ENCODE measurements around the gene HDAC7.

Gene HDAC7

GRCh38 chr12:47757840-47758583 is 61.7 kb downstream of the HDAC7 start:
- DNase-seq: no peak

DNA sequence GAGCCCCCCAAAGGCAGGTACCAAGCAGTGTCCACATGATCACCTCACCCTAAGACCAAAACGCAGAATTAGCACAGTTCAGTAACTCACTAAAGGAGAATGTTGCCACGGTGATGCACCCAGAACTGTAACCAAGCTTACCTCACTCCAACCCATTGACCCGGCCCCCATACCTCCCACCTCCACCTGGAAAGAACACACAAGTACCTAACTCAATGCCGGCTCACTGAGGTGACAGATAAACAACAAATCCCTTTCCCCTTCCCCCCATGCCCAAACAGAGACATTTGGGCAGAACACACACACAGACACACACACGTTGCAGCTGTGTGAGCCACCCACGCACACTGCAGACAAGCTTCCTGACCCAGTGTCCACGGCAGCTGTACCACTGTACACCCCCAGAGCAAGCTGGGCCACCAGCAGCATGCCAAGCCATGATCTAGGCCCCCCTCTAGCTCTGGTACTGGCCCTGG is 62.3 kb downstream of the HDAC7 start:
- DNase-seq: no peak

- no peak for DNase-seq
Measured at GRCh38 chr12:47755655-47756562, 63.8 kb downstream of the HDAC7 start.

DNA sequence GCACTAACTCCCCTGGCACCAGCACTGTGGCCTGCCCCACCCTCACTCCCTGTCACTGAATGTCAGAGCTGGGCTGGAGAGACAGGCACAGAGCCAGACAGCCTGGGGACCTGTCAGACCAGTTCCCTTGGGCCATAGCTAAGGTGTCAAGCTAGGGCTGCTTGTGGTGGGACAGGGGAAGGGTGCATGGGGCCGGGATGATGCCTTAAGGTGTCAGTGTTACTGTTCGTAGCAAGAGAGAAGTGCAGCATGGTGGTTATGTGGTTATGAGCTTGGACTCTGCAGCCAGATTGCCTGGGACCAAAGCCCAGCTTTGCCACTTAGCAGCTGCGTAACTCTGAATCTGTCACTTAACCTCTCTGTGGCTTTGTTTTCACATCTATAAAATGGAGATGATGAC is 64.8 kb downstream of the HDAC7 start:
- DNase-seq: no peak

DNA sequence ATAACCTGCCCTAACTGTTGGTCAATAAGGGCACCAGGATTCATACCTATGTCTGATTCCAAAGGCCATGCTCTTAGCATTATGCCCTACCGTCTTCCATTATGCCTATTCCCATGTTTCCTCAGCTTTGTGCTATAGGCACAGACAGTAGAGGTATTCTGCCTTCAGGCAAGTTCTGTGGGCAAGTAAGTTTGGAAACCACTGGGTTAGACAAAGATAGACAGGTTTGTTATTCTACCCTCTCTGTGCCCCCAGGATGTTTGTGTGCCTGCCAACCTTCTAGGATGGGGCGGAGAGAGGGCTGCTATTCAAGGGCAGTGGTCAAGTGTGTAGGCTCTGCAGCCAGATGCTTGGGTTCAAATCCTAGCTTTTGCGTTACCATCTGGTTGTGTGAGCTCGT is 65.6 kb downstream of the HDAC7 start:
- DNase-seq: no peak

DNA sequence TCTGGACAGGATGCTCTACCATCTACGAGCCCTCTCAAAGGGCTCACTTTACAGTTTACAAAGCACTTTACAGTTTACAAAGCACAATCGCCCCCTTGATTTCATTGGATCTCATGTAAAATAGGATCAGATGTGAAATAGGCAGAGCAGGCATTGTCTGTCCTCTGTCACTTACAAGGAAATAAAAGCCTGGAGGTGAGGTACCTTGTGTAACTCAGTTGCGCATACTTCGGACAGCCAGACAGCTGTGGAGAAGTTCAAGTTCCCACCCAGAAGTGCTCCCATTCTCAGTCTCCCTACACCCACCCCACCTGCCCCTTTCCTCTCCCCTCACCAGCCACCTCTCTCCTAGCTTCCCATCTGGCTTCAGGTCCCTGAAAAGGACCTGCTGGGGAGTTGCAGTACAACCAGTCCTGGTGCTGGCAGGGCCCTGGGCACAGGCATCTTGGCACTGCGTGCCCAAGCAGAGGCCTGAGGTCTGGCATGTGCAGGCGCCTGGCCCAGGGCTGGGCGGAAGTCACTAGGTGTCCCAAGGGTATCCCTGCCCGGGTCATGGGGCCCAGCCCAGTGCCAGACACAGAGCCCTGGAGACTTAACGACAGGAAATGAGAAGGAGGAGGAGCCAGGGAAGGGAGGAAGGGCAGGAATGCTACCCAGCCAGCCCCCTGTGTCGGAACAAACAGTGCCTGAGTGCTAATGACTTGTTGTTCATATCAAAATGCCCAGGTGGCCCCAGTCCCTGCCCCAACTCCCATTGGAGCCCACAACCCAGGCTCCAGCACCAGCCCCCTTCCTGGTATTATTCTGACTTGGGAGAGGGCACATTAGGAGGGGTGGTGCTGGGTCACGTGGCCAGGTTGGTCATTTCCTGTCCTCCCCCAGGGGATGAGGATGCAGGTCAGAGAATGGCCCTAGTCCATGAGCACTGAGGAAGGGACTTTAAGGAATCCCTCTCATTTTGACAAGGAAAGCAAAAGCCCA is 66.4 kb downstream of the HDAC7 start:
- peak; percentile 32 for DNase-seq

- DNase-seq: no peak
Measured at GRCh38 chr12:47752552-47752951, 67.2 kb downstream of the HDAC7 start.

DNA sequence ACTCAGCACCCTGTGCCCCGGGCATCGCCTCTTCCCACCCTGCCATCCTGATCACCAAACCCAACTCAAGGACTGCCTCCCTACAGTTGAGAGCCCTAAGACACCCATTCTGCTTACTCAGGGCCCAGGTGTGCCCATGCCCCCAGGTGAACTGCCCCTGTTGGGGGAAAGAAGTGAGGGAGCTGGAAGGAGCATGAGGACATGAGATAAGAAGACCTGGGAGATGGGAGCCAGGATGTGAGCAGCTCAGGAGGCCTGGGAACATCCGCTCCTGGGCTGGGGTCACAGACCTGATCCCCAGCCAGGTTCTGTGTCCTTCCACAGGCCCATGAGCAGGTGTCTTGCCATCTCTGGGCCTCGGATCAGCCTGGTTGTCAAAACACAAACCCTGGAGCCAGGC is 67.6 kb downstream of the HDAC7 start:
- no peak for DNase-seq

DNA sequence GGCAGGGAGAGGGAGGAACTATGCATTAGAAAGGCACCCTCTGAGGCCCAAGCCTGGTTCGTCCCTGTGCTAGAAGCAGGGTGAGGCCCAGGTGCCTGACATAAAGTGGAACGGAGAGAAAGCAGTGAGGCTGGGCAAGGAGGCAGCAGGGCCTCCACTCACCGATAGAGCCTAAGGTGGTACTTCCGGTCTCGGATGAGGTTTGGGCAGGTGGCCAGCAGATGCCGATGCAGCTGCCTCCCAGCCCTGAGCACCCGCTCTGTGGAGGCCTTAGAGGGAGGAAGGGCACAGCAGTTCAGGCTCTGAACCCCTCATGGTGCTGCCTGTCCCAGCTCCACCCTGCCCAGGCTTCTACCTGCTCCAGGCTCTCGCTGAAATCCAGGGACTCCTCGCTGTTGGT is 68.1 kb downstream of the HDAC7 start:
- no peak for DNase-seq

DNA sequence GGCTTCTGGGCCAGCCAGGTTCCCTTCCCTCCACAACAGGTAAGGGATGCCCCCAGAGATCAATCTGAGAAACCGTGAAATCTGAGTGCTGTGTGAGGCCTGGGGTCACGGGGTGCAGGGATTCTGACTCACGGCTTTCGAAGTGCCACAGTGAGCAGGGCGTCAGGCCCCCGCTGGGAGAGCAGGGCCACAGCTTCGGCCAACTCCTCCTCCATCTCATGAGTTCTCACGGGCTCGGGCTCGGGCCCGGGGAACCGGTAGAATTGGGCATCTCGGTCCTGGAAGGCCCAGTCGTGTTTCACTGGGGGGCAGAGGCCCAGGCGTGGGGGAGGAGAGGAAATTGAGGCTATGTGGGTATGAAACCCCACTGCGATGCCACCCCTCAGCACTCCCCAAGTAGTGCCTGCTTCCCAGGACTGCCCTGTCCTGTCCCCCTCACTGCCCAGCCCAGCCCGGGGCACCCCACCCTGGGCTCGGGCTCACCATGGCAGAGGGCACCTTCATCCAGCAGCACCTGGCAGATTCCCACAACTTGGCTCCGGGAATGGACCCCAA is 68.7 kb downstream of the HDAC7 start:
- DNase-seq: no peak

DNA sequence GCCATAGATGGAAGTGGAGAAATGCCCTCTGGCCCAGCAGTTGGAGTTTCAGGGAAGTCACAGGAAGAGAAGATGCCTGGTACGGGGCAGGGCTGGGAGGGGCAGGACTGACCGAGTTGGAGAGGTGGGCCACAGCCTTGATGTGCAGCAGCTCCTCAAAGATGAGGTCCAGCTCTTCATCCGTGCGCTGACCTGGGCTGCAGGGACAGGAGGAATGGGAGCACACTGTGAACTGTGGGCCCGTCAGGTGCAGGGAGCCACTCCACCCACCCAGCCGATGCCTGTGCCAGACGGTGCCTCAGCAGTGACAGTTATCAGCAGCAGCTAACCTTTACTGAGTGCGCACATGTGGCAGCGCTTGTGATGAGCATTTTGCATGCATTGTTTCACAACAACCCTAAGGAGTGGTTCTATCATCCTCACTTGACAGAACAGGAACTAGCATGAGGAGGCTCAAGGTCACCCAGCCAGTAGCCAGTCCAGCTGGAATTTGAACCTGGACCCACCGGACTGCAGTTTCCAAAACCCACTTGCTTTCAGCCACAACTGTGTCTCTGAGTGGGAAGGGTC is 69.4 kb downstream of the HDAC7 start:
- DNase-seq: no peak

- DNase-seq: no peak
Measured at GRCh38 chr12:47748899-47749298, 70.8 kb downstream of the HDAC7 start.

- DNase-seq: no peak
Measured at GRCh38 chr12:47748507-47748828, 71.2 kb downstream of the HDAC7 start.

DNA sequence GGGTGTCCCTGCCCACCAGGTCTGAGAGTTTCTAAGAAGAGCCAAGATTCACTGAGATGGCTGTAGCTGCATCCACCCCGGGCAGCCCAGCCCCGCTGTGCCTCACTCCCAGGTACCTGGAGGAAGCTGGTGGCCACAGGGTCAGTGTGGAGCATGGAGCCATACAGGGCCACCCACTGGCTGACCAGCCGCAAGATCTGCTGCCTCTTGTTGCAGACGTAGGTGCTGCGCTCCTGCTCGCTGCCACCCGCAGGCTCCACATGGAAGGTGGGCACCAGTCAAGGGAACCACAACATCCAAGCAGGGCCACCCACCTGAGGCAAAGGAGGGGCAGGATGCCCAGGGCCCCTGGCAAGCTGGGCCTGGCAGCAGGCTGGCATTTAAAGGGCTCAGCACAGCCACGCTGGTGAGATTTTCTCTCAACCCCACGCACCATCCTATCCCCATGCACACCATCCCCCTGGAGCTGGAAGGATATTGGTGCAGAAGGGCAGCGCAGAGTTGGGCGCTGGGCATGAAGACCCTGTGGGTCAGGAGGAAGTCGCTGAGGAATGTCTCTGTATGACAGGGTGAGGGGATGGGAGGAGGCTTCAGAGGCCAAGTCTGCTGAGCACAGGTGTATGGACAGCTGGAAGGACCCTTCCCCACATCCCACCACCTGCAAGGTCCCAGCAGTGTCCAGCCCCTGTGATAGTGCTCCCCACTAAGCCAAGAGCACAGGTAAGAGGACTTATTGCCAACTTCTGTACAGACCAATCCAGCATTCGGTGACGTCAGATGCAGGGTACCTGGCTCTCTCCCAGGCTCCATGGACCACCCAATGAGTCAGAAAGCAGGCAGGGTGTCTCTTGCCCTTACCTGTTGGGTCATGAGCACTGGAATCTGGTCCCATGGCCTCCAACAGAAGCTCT is 71.9 kb downstream of the HDAC7 start:
- no peak for DNase-seq

GRCh38 chr12:47747126-47747525 is 72.6 kb downstream of the HDAC7 start:
- DNase-seq: no peak

GRCh38 chr12:47746523-47746922 is 73.2 kb downstream of the HDAC7 start:
- DNase-seq: no peak

DNA sequence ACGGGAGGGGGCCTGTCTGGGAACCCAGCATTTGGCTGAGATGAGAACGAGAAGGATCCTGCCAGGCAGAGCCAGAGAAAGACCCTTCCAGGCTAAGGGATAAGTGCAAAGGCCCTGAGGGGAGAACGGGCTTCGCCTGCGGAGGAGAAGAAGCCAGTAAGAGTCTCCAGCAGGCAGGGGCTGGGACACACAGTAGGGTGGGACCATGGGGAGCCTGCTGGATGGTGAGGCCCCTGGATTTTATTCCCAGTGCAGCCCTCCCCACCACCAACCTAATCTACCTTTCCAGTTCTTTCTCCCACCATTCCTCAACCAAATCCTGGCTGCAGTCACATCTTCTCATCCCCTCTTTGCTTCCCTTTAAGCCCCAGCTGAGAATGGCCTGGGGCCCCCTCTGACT is 73.6 kb downstream of the HDAC7 start:
- DNase-seq: no peak

DNA sequence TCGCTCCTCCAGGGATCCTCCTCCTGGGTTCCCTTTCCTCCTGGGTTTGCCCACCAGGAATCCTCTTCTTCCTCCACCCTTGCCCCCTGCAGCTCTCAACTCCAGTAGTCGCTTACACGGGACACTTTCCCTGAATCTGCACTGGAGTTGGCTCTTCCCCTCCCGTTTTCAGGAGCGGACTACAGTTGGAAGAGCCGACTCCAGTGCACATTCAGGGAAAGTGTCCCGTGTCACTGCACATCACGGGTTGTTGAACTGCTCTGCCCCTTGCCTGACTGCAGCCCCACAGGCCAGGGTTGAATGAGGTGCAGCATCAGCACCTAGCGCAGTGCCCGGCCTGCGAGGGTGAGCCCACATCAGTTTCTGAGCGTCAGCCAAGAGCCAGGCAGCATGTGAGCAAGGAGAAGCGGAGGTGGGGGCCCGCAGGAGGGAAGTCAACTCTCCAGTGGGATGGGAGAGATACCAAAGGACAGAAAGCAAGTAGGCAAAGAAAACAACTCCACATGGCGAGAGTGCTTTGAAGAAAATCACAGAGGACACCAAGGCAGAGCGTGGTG is 74.1 kb downstream of the HDAC7 start:
- DNase-seq: no peak

DNA sequence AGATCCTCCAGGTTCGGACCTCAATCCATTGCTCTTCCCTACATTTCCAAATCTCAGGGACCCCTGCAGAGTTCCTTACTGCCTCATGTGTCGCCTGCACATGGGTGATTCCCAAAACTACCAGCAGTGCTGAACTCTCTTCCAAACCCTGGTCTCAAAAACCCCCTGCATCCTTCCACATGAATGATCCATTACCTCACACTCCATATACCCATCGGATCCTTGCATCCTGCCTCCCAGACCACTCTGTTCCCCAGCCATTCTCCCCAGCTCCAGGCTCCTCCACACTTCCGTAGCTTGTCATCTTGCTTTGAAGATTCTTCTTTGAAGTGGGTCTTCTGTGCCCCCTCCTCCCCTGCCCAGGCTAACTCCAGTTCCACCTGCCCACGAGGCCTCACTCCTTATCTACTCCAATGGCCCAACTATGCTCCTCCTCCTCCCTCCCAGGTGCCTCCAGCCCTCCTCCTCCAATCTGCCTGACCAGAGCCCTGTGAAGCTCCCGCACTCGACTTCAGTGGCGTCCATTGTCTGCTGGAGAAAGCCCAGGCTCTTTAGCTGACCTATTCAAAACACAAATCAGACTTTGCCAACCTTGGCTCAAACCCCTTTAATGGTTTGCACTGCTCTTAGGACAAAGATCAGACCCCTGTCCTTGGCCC is 74.8 kb downstream of the HDAC7 start:
- no peak for DNase-seq

GRCh38 chr12:47744005-47744651 is 75.6 kb downstream of the HDAC7 start:
- DNase-seq: peak; percentile 72

Data from DMS153 (cell line).